HEK293T (cell line): ENCODE measurements around the gene SHISA9.

Source experiments
- ELF4 ChIP-seq: fragments of 450-650 bp; IDR thresholded peaks from 2 replicates; pipeline ENCODE4 v1.6.1; 2017; ENCODE audit warnings: antibody characterized with exemption
- HDGF ChIP-seq: fragments of 450-650 bp; IDR thresholded peaks from 2 replicates; pipeline ENCODE4 v1.6.1; 2017; ENCODE audit warnings: antibody characterized with exemption, borderline replicate concordance

GRCh38 chr16:12975766-12976165, 74.4 kb downstream of the SHISA9 start:
- TF ChIP-seq HDGF (no peak), ELF4 (no peak)
